GM20000 (cell line): ENCODE results near the gene POC1B.

Experiments used
- DNase-seq: peaks from one replicate; pipeline ENCODE4 v3.0.0; 2012; ENCODE audit warnings: low spot score
- CTCF ChIP-seq: IDR thresholded peaks from 2 replicates; pipeline ENCODE4 v1.5.1; 2012; ENCODE audit warnings: mild to moderate bottlenecking, control low read depth; ENCODE audit errors: extremely low read depth, missing control alignments

Gene POC1B

GRCh38 chr12:89494411-89495231 is 31.2 kb downstream of the POC1B start:
- DNase-seq: no peak
- no peak for TF ChIP-seq CTCF

GRCh38 chr12:89493670-89494302 is 32.1 kb downstream of the POC1B start:
- DNase-seq: no peak
- no peak for TF ChIP-seq CTCF

- DNase-seq: no peak
- no peak for TF ChIP-seq CTCF
These were observed 33.0 kb downstream of the POC1B start for GRCh38 chr12:89492883-89493282.

- no peak for DNase-seq
- no peak for TF ChIP-seq CTCF
These were observed 34.9 kb downstream of the POC1B start for GRCh38 chr12:89490922-89491321.

- no peak for TF ChIP-seq CTCF
- DNase-seq: no peak
These were observed 39.6 kb downstream of the POC1B start for GRCh38 chr12:89486264-89486663.

- DNase-seq: no peak
- no peak for TF ChIP-seq CTCF
These were observed 41.4 kb downstream of the POC1B start for GRCh38 chr12:89484470-89484869.

GRCh38 chr12:89481213-89481914 is 44.5 kb downstream of the POC1B start:
- no peak for TF ChIP-seq CTCF
- no peak for DNase-seq
